IMR-90 (cell line): ENCODE measurements around the gene OR52B6. TPM values are rescaled to one million over a fixed set of nuclear protein-coding genes. Genes with fewer than 3 reads are reported as not detected.

Source experiments
- ATAC-seq: fragments of 200-7000 bp; cut with Tn5 transposase; 2 replicates; pipeline ENCODE4 v1.9.1; 2020; ENCODE audit warnings: low read depth, mild to moderate bottlenecking, moderate library complexity
- BruUV-seq: library from RNA; stranded (reverse); fragments of 400-500 nt; replicated peaks from 2 replicates; lab custom pipeline; 2021; lab: Mats Ljungman, UMichigan
- CTCF ChIA-PET: fragments of 300-600 bp; formaldehyde crosslinking; extraction: SDS; loops from one replicate; lab custom pipeline; 2021; ENCODE audit warnings: antibody characterized with exemption; lab: Yijun Ruan, JAX
- POLR2A ChIA-PET: fragments of 300-600 bp; sonication (Branson Sonifier 250); formaldehyde crosslinking; loops from one replicate; lab custom pipeline; 2022; ENCODE audit warnings: antibody characterized with exemption; ENCODE audit not compliant: unreplicated experiment; lab: Charles Lee
- DNase-seq: peaks from one replicate; pipeline ENCODE4 v3.0.0; 2013
- H2AFZ ChIP-seq: replicated peaks from 2 replicates; pipeline ENCODE3; 2013; ENCODE audit warnings: low read length, mild to moderate bottlenecking; ENCODE audit not compliant: poor library complexity
- H2AK5ac ChIP-seq: 2 replicates; pipeline ENCODE4 v1.6.1; 2013; ENCODE audit warnings: low read depth, low read length, inconsistent platforms
- H2AK9ac ChIP-seq: replicated peaks from 2 replicates; pipeline ENCODE3; 2013; ENCODE audit warnings: mild to moderate bottlenecking, low read depth, low read length, moderate library complexity; ENCODE audit not compliant: poor library complexity
- H2BK120ac ChIP-seq: 2 replicates; pipeline ENCODE4 v1.6.1; 2013; ENCODE audit warnings: low read depth, low read length, inconsistent platforms
- H2BK15ac ChIP-seq: 3 replicates; pipeline ENCODE4 v1.6.1; 2013; ENCODE audit warnings: low read depth, low read length, inconsistent platforms
- H2BK20ac ChIP-seq: 2 replicates; pipeline ENCODE4 v1.6.1; 2013; ENCODE audit warnings: low read depth, mild to moderate bottlenecking, inconsistent platforms, low read length, moderate library complexity
- H2BK5ac ChIP-seq: 2 replicates; pipeline ENCODE4 v1.6.1; 2013; ENCODE audit warnings: mild to moderate bottlenecking, low read depth, low read length, inconsistent platforms; ENCODE audit not compliant: poor library complexity, severe bottlenecking
- H3K14ac ChIP-seq: replicated peaks from 2 replicates; pipeline ENCODE4 v1.6.1; 2013; ENCODE audit warnings: low read depth, low read length, inconsistent platforms
- H3K18ac ChIP-seq: 2 replicates; pipeline ENCODE4 v1.6.1; 2013; ENCODE audit warnings: low read depth, low read length, control low read depth
- H3K23ac ChIP-seq: 2 replicates; pipeline ENCODE4 v1.6.1; 2013; ENCODE audit warnings: low read depth, low read length, inconsistent platforms
- H3K27ac ChIP-seq: 2 replicates; pipeline ENCODE4 v1.5.1; 2013; ENCODE audit warnings: mild to moderate bottlenecking, control low read depth, low read length; ENCODE audit not compliant: insufficient read depth
- H3K27me3 ChIP-seq: 2 replicates; pipeline ENCODE4 v1.6.1; 2013; ENCODE audit warnings: low read length; ENCODE audit not compliant: control insufficient read depth, insufficient read depth
- H3K36me3 ChIP-seq: 2 replicates; pipeline ENCODE4 v1.6.1; 2013; ENCODE audit warnings: low read length, mixed read lengths; ENCODE audit not compliant: control insufficient read depth, insufficient read depth
- H3K4ac ChIP-seq: 2 replicates; pipeline ENCODE4 v1.6.1; 2013; ENCODE audit warnings: low read depth, low read length, inconsistent platforms
- H3K4me1 ChIP-seq: 2 replicates; pipeline ENCODE4 v1.6.1; 2013; ENCODE audit warnings: low read length, mixed read lengths; ENCODE audit not compliant: control insufficient read depth, insufficient read depth
- H3K4me2 ChIP-seq: 2 replicates; pipeline ENCODE4 v1.6.1; 2013; ENCODE audit warnings: low read depth, mild to moderate bottlenecking, control low read depth, low read length, moderate library complexity
- H3K4me3 ChIP-seq: 2 replicates; pipeline ENCODE4 v1.5.1; 2013; ENCODE audit warnings: low read depth, mild to moderate bottlenecking, control low read depth, low read length, moderate library complexity; ENCODE audit not compliant: insufficient read depth
- H3K56ac ChIP-seq: 2 replicates; pipeline ENCODE4 v1.6.1; 2013; ENCODE audit warnings: low read length, inconsistent platforms; ENCODE audit not compliant: insufficient read depth; ENCODE audit errors: extremely low read depth
- H3K79me1 ChIP-seq, 2 experiments: 2 replicates each; pipeline ENCODE4 v1.6.1; 2013; ENCODE audit warnings: low read length in 2 of 2, inconsistent platforms in 1 of 2, low read depth in 1 of 2
- H3K9ac ChIP-seq: 2 replicates; pipeline ENCODE4 v1.6.1; 2013; ENCODE audit warnings: low read depth, low read length, control low read depth
- H3K9me1 ChIP-seq: 2 replicates; pipeline ENCODE4 v1.6.1; 2013; ENCODE audit warnings: low read length, inconsistent platforms; ENCODE audit not compliant: insufficient read depth
- H3K9me3 ChIP-seq: 2 replicates; pipeline ENCODE4 v1.6.1; 2013; ENCODE audit warnings: low read length; ENCODE audit not compliant: control insufficient read depth, insufficient read depth
- H4K20me1 ChIP-seq: 2 replicates; pipeline ENCODE4 v1.6.1; 2013; ENCODE audit warnings: low read length, inconsistent platforms; ENCODE audit not compliant: insufficient read depth
- H4K5ac ChIP-seq: 2 replicates; pipeline ENCODE4 v1.6.1; 2013; ENCODE audit warnings: mild to moderate bottlenecking, low read depth, low read length, control low read depth
- H4K8ac ChIP-seq, 2 experiments: 2 replicates each; pipeline ENCODE4 v1.6.1; 2013; ENCODE audit warnings: low read depth in 2 of 2, low read length in 2 of 2, control low read depth in 1 of 2, inconsistent platforms in 1 of 2
- H4K91ac ChIP-seq: 2 replicates; pipeline ENCODE4 v1.6.1; 2013; ENCODE audit warnings: low read depth, low read length, inconsistent platforms; ENCODE audit not compliant: insufficient read depth
- BHLHE40 ChIP-seq: fragments of 150-350 bp; IDR thresholded peaks from 2 replicates; pipeline ENCODE4 v1.6.1; 2016; ENCODE audit warnings: mild to moderate bottlenecking, low read depth, low read length
- CEBPB ChIP-seq: IDR thresholded peaks from 2 replicates; pipeline ENCODE4 v1.6.1; 2012; ENCODE audit warnings: low read depth, low read length, improper control_type of control experiment
- CHD1 ChIP-seq: IDR thresholded peaks from 2 replicates; pipeline ENCODE4 v1.6.1; 2012; ENCODE audit warnings: low read depth, low read length, improper control_type of control experiment
- CTCF ChIP-seq: conservative IDR thresholded peaks from 2 replicates; pipeline ENCODE4 v1.5.1; 2012; ENCODE audit warnings: mild to moderate bottlenecking, low read depth, low read length, improper control_type of control experiment
- ELK1 ChIP-seq: fragments of 150-350 bp; IDR thresholded peaks from 2 replicates; pipeline ENCODE4 v1.6.1; 2016; ENCODE audit warnings: low read depth, mild to moderate bottlenecking, low read length, moderate library complexity, borderline replicate concordance
- FOS ChIP-seq: fragments of 150-350 bp; IDR thresholded peaks from 2 replicates; pipeline ENCODE4 v1.6.1; 2016; ENCODE audit warnings: low read depth, low read length
- MAFK ChIP-seq: IDR thresholded peaks from 2 replicates; pipeline ENCODE4 v1.6.1; 2012; ENCODE audit warnings: low read depth, low read length, improper control_type of control experiment
- MAZ ChIP-seq: IDR thresholded peaks from 2 replicates; pipeline ENCODE4 v1.6.1; 2012; ENCODE audit warnings: low read depth, mild to moderate bottlenecking, low read length, improper control_type of control experiment, moderate library complexity, borderline replicate concordance
- MXI1 ChIP-seq: IDR thresholded peaks from 2 replicates; pipeline ENCODE4 v1.6.1; 2012; ENCODE audit warnings: low read depth, mild to moderate bottlenecking, low read length, moderate library complexity, borderline replicate concordance
- NFE2L2 ChIP-seq: fragments of 150-350 bp; IDR thresholded peaks from 2 replicates; pipeline ENCODE4 v1.6.1; 2016; ENCODE audit warnings: low read depth, mild to moderate bottlenecking, low read length
- POLR2A ChIP-seq: IDR thresholded peaks from 2 replicates; pipeline ENCODE4 v1.6.1; 2012; ENCODE audit warnings: mild to moderate bottlenecking, low read depth, low read length
- RAD21 ChIP-seq: IDR thresholded peaks from 2 replicates; pipeline ENCODE4 v1.6.1; 2012; ENCODE audit warnings: low read length, improper control_type of control experiment
- RCOR1 ChIP-seq: IDR thresholded peaks from 2 replicates; pipeline ENCODE4 v1.6.1; 2012; ENCODE audit warnings: mild to moderate bottlenecking, low read length, improper control_type of control experiment; ENCODE audit not compliant: insufficient replicate concordance
- RFX5 ChIP-seq: IDR thresholded peaks from 2 replicates; pipeline ENCODE4 v1.8.0; 2012; ENCODE audit warnings: low read depth, mild to moderate bottlenecking, low read length, moderate library complexity
- SMC3 ChIP-seq: fragments of 150-350 bp; IDR thresholded peaks from 2 replicates; pipeline ENCODE4 v1.6.1; 2016; ENCODE audit warnings: low read depth, mild to moderate bottlenecking, antibody characterized with exemption, low read length, moderate library complexity
- USF2 ChIP-seq: fragments of 150-350 bp; IDR thresholded peaks from 2 replicates; pipeline ENCODE4 v1.6.1; 2017; ENCODE audit warnings: mild to moderate bottlenecking, antibody characterized with exemption, low read length, low read depth
- WGBS, 2 experiments: methylation state at CpG; one replicate each; pipeline versions ENCODE4 v1.1.5 to v1.1.7; 2013; ENCODE audit warnings: missing lambda C conversion rate in 2 of 2; ENCODE audit not compliant: insufficient read length in 1 of 2; ENCODE audit errors: extremely low coverage in 2 of 2; 5-methylcytosine and 5-hydroxymethylcytosine counted together
- dilution Hi-C: fragments of 300-500 bp; cut with HindIII; formaldehyde crosslinking; loops from one replicate; pipeline ENCODE4 v1.14.3; 2018; ENCODE audit warnings: low sequenced_read_pairs; ENCODE audit not compliant: unreplicated experiment
- in situ Hi-C: fragments of 300-500 bp; cut with MboI; formaldehyde crosslinking; loops from 3 replicates; pipeline ENCODE4 v1.14.3; 2019; ENCODE audit warnings: low sequenced_read_pairs, inconsistent platforms, mixed read lengths
- intact Hi-C: fragments of 100-400 bp; cut with micrococcal nuclease; formaldehyde crosslinking; loops from 2 replicates; pipeline ENCODE4 v1.10.0; 2022
- polyA plus RNA-seq, 3 experiments: library from polyadenylated mRNA; depleted of rRNA; stranded (reverse); fragments of >200 nt; gene quantifications; 2 replicates each; pipeline ENCODE4 v1.2.3, GENCODE V29; 2012; ENCODE audit warnings: low replicate concordance in 1 of 3
- total RNA-seq: library from RNA; depleted of rRNA; stranded (reverse); fragments of >200 nt; gene quantifications from 2 replicates; pipeline ENCODE4 v1.2.3, GENCODE V29; 2012

The OR52B6 gene
- total and polyA plus RNA-seq, 2 of the 4 experiments (the other 2 are of a cell fraction) = not detected

GRCh38 chr11:5622802-5623201 is 42.1 kb downstream of the OR52B6 start:
- no peak for TF ChIP-seq MAZ
- no peak for TF ChIP-seq FOS
- no peak for TF ChIP-seq RAD21
- no peak for TF ChIP-seq RFX5
- TF ChIP-seq SMC3 = no peak
- no peak for TF ChIP-seq BHLHE40
- TF ChIP-seq CEBPB = no peak
- TF ChIP-seq ELK1 = no peak
- no peak for TF ChIP-seq USF2
- TF ChIP-seq RCOR1 = no peak
- no peak for TF ChIP-seq NFE2L2
- no peak for TF ChIP-seq MXI1
- TF ChIP-seq MAFK = no peak
- no peak for TF ChIP-seq CTCF
- TF ChIP-seq POLR2A = no peak
- TF ChIP-seq CHD1 = no peak
- Histone ChIP-seq H3K9ac (no peak overlapping the region), H2BK20ac (no peak overlapping the region), H3K9me3 (no peaks in the 10 kb centered on the region), H2BK15ac (no peak overlapping the region), H3K4ac (no peak overlapping the region), H3K4me1 (peaks cover 25% of the 10 kb centered on the region), H2BK120ac (no peak overlapping the region), H3K9me1 (peaks cover 15% of the 10 kb centered on the region), H3K23ac (no peak overlapping the region), H2AFZ (no peak overlapping the region), H3K4me2 (no peak overlapping the region), H3K14ac (no peak overlapping the region), H4K91ac (no peak overlapping the region), H3K27me3 (no peaks in the 10 kb centered on the region), H3K27ac (no peak overlapping the region), H3K18ac (no peak overlapping the region), H4K5ac (no peak overlapping the region), H3K36me3 (no peaks in the 10 kb centered on the region), H3K79me1 (peaks cover 0 to 16% of the 10 kb centered on the region in 2 experiments; a peak in 3 of 4 replicates), H3K4me3 (no peak overlapping the region), H2AK5ac (no peak overlapping the region), H4K8ac (no peak overlapping the region), H2BK5ac (no peak overlapping the region), H3K56ac (no peak overlapping the region), H2AK9ac (no peak overlapping the region), H4K20me1 (no peaks in the 10 kb centered on the region)
- no peak for ATAC-seq
- ChIA-PET POLR2A (no interaction called here), CTCF (no interaction called here)
- no CpG with 5 or more reads among the region's 3 CpGs for WGBS, 2 experiments
- dilution Hi-C loops (no loop called here), in situ Hi-C loops (loop anchor here (5.0 to 25.0 kb wide), 2 partner anchors 64 to 689 kb away; partner anchors contain the start of genes CAVIN3, TRIM22 and TRIM5), intact Hi-C loops (no loop called here)
- no peak for DNase-seq
- no TSS peak for BruUV-seq
